ENCODE data around the gene SH3RF1. TPM values are rescaled to one million over a fixed set of nuclear protein-coding genes. Genes with fewer than 3 reads are reported as not detected.

Gene SH3RF1
- total RNA-seq, 1 donor from 2014 or later, result 21.6 TPM

DNA sequence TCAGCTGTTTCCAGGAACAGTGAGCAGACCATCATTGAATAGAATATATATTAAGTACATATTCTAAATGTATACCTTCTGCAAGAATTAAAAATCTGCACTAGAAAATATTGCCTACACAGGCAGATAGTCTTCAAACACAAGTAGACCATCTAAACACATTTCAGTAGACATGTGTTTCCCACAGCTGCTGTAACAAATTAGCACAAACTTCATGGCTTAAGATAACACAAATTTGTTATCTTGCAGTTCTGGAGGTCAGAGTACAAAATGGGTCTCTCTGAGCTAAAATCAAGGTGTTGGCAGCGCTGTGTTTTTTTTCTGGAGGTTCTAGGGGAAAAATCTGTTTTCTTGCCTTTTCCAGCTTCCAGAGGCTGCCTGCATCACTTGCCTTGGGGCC is 42.7 kb downstream of the SH3RF1 start:
- H3K9me3 Mint-ChIP-seq, result peaks cover 5% of the 10 kb centered on the region
- DNase-seq (ENCODE audit: extremely low spot score, unreplicated experiment), result no peak
- peaks cover 8% of the 10 kb centered on the region for H3K36me3 Mint-ChIP-seq
- TF ChIP-seq, protein P1, sequence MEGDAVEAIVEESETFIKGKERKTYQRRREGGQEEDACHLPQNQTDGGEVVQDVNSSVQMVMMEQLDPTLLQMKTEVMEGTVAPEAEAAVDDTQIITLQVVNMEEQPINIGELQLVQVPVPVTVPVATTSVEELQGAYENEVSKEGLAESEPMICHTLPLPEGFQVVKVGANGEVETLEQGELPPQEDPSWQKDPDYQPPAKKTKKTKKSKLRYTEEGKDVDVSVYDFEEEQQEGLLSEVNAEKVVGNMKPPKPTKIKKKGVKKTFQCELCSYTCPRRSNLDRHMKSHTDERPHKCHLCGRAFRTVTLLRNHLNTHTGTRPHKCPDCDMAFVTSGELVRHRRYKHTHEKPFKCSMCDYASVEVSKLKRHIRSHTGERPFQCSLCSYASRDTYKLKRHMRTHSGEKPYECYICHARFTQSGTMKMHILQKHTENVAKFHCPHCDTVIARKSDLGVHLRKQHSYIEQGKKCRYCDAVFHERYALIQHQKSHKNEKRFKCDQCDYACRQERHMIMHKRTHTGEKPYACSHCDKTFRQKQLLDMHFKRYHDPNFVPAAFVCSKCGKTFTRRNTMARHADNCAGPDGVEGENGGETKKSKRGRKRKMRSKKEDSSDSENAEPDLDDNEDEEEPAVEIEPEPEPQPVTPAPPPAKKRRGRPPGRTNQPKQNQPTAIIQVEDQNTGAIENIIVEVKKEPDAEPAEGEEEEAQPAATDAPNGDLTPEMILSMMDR (conservative IDR thresholded peaks at IDR 0.05), result no peak
- no peak overlapping the region for H3K4me3 Mint-ChIP-seq
- H3K27me3 Mint-ChIP-seq, result peaks cover 4% of the 10 kb centered on the region
- H3K4me1 Mint-ChIP-seq (ENCODE audit: unreplicated experiment), result peaks cover 7% of the 10 kb centered on the region
- H3K27ac Mint-ChIP-seq, result no peak overlapping the region

DNA sequence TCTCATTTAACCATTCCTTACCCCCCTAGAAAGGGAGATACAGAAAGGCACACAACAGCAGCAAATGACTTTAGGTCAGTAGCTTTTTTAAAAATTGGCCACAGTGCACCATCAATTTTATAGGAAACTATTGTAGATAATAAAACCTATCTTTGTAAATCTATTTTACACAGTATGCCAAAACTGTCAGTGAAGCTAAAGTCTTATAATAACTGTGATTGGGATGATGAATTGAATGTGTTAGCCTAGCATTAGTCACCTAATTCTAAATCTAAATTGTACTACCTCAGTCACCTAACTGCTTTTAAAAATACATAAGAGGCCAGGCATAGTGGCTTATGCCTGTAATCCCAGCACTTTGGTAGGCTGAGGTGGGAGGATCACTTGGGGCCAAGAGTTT is 44.2 kb downstream of the SH3RF1 start:
- no peak for DNase-seq (ENCODE audit: extremely low spot score, unreplicated experiment)
- Mint-ChIP-seq H3K4me1 (ENCODE audit: unreplicated experiment) (peaks cover 2% of the 10 kb centered on the region), H3K27ac (no peak overlapping the region), H3K9me3 (peaks cover 2% of the 10 kb centered on the region), H3K36me3 (peaks cover 5% of the 10 kb centered on the region), H3K4me3 (no peak overlapping the region), H3K27me3 (peaks cover 2% of the 10 kb centered on the region)
- TF ChIP-seq, protein P1 (conservative IDR thresholded peaks at IDR 0.05), result no peak

DNA sequence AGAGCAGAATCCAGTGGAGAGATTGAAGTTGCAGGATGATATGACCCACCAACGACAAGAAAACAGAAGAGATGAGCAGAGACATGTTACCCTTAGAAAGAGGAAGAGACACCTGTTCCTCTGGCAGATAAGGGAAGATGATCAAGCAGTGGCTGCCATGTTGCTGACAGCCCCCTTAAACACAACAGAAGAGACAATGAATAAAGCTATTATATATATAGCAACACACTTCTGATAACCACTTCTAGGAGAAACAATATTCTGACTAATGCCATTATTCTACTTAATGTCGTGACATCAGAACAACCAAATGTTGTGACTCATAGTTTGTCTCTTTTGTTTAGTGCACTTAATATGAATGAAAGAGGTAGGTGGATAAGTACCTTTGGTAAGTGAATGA is 44.9 kb downstream of the SH3RF1 start:
- H3K4me1 Mint-ChIP-seq (ENCODE audit: unreplicated experiment), result no peaks in the 10 kb centered on the region
- no peak overlapping the region for H3K4me3 Mint-ChIP-seq
- no peaks in the 10 kb centered on the region for H3K27me3 Mint-ChIP-seq
- no peak overlapping the region for H3K27ac Mint-ChIP-seq
- TF ChIP-seq, protein P1 (conservative IDR thresholded peaks at IDR 0.05), result no peak
- H3K36me3 Mint-ChIP-seq, result peaks cover 3% of the 10 kb centered on the region
- no peaks in the 10 kb centered on the region for H3K9me3 Mint-ChIP-seq
- no peak for DNase-seq (ENCODE audit: extremely low spot score, unreplicated experiment)

DNA sequence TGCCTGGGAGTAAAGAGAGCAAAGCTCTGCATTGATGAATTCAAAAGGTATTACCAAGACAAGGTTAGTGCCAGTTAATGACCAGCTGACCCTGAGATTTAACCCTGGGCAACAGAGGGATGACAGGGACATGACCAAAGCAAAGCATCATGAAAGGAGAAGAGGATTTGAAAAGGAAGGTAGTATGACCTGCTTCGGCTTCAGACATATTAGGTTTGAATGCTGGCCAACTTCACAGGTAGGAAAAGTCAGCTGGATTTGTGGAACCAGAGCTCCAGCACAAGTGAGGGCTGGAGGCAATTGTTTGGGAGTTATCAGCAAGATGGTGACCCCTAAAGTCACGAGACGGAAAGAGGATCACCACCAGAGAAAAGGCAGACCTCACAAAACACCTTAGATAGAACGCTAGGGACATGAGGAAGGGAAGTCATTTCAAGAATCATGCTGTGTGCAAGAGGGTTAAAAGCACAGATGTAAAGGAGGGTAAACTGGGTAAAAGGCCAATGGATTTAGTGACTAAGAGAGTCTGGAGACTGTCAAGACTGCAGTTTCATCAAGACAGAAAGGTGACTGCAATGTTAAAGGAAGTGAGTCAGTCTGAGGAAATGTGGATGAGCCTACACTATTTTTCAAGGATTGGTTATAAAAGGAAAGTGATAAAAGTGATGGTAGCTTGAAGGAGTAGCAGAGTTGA is 45.6 kb downstream of the SH3RF1 start:
- no peaks in the 10 kb centered on the region for H3K27me3 Mint-ChIP-seq
- H3K27ac Mint-ChIP-seq, result no peak overlapping the region
- H3K36me3 Mint-ChIP-seq, result peaks cover 3% of the 10 kb centered on the region
- no peak overlapping the region for H3K4me3 Mint-ChIP-seq
- TF ChIP-seq, protein P1 (conservative IDR thresholded peaks at IDR 0.05), result no peak
- H3K4me1 Mint-ChIP-seq (ENCODE audit: unreplicated experiment), result no peaks in the 10 kb centered on the region
- H3K9me3 Mint-ChIP-seq, result no peaks in the 10 kb centered on the region
- no peak for DNase-seq (ENCODE audit: extremely low spot score, unreplicated experiment)

DNA sequence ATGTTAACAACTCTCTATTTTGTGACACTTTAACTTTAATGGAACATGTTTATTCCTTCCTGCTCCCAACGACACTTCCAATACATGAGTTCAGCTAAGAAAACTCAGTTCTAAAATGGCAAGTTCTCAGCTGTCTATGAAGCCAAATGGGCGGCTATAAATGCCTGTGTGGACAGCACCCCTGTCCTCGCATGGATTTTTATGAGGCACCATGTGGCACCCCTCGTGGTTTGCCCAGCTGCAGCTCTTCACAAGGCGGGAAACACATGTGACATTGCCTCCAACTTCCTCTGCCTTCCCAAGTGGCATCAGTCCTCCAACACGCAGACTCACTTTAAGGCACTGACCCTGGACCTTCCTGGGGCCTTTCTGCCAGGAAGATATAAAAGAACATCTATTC is 48.0 kb downstream of the SH3RF1 start:
- H3K27ac Mint-ChIP-seq, result no peak overlapping the region
- H3K9me3 Mint-ChIP-seq, result no peaks in the 10 kb centered on the region
- no peaks in the 10 kb centered on the region for H3K27me3 Mint-ChIP-seq
- H3K4me1 Mint-ChIP-seq (ENCODE audit: unreplicated experiment), result peaks cover 6% of the 10 kb centered on the region
- peaks cover 3% of the 10 kb centered on the region for H3K36me3 Mint-ChIP-seq
- H3K4me3 Mint-ChIP-seq, result no peak overlapping the region
- DNase-seq (ENCODE audit: extremely low spot score, unreplicated experiment), result no peak
- TF ChIP-seq, protein P1 (conservative IDR thresholded peaks at IDR 0.05), result no peak

Data from type B pancreatic cell (in vitro differentiated cells).